ENCODE measurements around the gene SSTR3.
"Not testable (repeated sequence)": the region's sequence is repeated elsewhere in the genome, so short reads cannot be mapped to it uniquely, and the experiment has no call there.

SSTR3 gene

GRCh38 chr22:37181681-37182080 is 30.6 kb downstream of the SSTR3 start:
- DNase-seq (ENCODE audit: low read depth): no peak

- DNase-seq (ENCODE audit: low read depth): no peak
Observed at GRCh38 chr22:37180531-37181231, 31.6 kb downstream of the SSTR3 start.

GRCh38 chr22:37179622-37180420 is 32.5 kb downstream of the SSTR3 start:
- DNase-seq (ENCODE audit: low read depth): no peak

DNA sequence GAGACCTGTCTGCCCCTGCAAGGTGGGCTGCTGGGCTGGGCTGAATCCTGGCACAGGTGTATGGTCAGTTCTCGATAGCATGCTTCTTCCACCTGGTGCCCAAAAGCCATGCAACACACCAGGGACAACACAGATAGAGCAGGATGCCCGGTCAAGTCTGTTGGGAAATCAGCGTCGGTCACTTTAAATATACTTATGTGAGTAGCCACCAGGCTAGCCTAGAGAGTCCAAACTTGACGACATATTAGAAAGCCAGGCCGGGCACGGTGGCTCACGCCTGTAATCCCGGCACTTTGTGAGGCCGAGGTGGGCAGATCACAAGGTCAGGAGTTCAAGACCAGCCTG is 33.2 kb downstream of the SSTR3 start:
- no peak for DNase-seq (ENCODE audit: low read depth)

DNA sequence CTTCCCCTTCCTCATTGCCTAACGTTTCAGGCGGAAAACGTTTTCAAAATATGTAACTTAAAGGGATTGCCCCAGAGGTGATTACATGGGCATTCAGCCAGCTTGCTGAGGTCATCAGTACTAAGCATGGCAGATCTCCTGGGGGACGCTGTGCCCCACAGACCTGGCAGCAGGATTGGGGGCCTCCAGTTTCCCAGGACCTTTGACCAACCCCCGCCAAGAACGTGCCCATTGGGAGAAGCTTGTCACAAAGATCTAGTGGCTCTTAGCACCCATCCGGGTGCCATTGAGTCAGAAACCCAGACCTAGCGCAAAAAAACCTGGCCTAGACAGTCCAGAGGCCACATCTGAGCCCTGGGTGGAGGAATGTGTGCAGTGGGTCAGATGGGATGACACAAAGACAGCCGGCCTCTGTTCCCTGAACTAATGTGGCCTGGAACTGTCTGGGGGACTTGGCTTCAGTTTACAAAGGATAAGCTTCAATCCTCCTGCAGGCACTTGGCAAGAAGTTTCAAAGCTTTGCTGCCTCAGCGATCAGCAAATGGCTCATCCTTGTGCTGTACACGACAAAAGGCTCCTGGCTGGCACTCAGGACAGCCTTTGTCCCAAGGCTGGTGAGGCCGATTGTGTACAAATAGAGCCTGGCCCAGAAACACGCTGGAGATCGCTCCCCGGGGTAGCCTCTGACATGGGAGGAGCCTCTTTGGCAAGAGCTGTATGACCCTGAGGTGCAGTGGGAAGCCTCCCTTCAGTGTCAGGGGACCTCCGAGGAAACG is 33.7 kb downstream of the SSTR3 start:
- DNase-seq (ENCODE audit: low read depth): no peak

GRCh38 chr22:37177755-37178154 is 34.5 kb downstream of the SSTR3 start:
- no peak for DNase-seq (ENCODE audit: low read depth)

DNA sequence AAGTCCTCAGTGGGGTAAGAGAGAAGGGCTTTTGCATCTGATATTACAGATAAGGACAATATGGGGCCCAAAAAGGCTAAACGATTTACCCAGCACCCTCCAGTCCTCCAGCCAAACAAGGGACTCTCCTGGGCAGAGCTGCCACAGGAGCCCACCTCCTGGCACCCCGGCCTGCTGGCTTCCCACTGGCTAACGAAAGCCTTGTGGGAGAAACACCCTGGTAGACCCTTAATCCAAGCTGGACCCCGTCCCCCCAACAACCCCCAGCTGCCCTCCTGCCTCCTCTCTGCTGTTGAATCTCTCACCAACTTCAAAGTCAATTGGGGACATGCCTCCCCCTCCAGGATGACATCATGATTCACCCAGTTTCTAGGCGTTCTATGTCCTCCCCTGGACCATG is 35.1 kb downstream of the SSTR3 start:
- no peak for DNase-seq (ENCODE audit: low read depth)

GRCh38 chr22:37176464-37177061 is 35.7 kb downstream of the SSTR3 start:
- no peak for DNase-seq (ENCODE audit: low read depth)

DNA sequence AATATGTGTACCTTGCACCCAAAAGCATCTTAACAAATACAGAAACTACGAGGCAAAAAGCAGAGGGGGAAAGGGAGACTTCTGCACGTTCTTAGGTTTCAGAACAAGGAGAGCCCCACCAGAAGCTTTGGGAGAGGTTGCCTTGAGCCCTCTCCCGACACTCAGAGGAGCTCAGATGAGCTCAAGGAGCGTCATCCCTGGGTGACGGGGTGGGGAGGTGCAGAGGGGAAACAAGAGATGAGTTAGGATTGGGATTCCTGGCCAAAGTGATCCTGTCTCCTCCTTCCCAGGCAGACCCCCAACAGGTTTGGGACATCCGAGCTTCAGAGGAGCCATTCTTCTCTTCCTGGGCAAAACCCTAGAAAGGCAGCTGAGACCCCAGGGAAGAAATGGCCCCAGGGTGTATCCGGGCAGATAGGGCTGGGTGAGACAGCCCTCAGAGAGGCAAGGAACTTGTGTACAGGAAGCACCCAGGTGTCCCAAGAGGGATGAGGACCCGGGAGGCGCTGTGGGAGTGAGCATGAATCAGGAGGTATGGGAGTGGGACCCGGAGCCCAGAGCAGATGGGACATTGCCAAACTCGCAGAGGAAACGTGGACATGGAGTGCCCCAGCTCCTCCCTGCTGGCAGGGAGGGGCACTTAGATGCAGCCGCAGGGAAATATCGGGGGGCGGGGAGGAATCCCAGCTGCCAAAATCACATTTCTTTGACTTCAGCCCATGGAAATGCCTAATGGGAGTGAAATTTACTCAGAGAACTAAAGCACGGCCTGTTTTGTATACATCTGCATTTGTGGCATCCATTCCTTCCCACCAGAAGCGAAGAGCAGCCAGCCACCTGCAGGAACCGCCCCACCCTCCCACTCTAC is 36.6 kb downstream of the SSTR3 start:
- no peak for DNase-seq (ENCODE audit: low read depth)

DNA sequence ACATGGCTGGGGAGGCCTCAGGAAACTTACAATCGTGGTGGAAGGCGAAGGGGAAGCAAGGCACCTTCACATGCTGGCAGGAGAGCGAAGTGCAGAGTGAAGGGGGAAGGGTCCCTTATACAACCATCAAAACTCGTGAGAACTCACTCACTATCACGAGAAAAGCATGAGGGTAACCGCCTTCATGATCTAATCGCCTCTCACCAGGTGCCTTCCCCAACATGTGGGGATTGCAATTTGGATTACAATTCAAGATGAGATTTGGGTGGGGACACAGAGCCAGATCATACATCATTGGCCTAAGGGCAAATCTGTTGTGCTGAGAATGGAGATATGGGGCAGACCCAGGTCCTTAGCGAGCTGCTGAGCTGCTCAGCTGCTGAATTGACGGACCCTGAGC is 37.3 kb downstream of the SSTR3 start:
- no peak for DNase-seq (ENCODE audit: low read depth)

- DNase-seq (ENCODE audit: low read depth): no peak
Observed at GRCh38 chr22:37173709-37174108, 38.6 kb downstream of the SSTR3 start.

GRCh38 chr22:37172266-37173245 is 39.7 kb downstream of the SSTR3 start:
- no peak for DNase-seq (ENCODE audit: low read depth)

- no peak for DNase-seq (ENCODE audit: low read depth)
Observed at GRCh38 chr22:37171662-37172061, 40.6 kb downstream of the SSTR3 start.

DNA sequence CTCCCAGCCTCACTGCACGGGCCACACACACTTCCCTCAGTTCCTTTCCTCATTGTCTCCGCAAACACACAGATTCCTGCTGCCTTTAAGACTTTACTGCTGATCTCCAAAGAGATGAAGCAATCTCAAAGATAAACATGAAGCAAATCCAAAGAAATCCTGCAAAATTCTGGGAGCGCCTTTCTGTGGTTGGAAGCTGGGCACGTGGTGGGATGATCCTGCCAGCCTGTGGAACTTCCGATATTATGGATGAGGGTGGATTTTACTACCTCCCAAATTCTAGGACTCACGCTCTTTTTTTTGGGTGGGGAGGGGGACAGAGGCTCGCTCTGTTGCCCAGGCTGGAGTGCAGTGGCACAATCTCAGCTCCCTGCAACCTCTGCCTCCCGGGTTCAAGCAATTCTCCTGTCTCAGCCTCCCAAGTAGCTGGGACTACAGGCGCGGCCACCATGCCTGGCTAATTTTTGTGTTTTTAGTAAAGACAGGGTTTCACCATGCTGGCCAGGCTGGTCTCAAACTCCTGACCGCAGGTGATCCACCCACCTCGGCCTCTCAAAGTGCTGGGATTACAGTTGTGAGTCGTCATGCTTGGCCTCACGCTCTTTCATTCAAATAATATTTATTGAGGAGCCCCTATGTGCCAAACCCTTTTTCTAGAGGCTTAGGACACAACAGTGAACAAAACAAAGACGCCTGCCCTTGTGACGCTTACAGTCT is 41.4 kb downstream of the SSTR3 start:
- DNase-seq (ENCODE audit: low read depth): not testable (repeated sequence)

DNA sequence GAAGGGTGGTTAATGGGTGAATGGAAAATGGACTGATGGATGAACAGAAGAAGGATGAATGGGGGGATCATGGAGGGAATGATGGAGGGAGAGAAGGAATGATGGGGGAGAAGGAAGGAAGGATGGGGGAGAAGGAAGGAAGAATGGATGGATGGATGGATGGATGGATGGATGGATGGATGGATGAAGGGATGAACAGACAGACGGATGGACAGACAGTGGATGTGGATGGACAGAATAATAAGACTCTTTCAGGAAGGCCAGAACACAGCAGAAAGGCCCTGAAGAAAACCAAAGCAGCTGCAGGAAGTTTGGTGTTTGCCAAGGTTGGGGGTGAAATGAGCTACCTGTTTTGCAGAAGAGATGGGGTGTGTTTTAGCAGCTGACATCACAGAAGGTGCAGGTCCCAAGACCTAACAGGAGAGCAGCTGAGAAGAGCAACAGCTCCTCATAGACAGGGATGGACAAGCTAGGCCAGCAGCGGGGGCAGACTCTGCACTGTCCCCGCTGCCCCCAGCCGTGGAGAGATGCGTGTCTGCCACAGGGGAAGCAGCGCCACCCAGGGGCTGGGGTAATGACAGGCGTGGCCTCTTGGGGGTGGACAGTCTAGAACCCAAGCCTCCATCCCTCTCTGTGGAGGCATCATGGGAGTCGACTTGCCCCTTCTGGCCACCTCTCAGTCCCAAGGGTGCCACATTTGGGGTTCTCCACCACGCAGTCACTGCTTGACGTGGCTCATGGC is 42.2 kb downstream of the SSTR3 start:
- DNase-seq (ENCODE audit: low read depth): no peak

DNA sequence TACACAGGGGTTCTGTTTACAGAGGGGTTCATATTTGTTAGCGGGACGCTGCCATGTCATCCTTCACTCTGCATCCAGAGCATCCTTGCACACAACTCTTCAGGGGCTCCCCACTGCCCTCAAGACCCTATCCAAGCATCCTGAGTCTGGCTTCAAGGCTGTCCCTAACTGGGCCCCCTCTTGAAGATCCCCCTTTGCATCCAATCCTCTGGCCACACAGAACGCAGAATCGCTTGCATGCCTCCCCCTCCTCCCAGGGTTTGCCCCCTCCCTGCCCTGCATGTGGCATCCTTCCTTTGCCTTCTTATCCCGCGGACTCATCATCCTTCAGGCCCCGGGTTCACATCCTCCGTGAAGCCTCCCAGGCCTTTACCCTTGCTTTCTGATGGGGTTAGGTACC is 42.9 kb downstream of the SSTR3 start:
- no peak for DNase-seq (ENCODE audit: low read depth)

DNA sequence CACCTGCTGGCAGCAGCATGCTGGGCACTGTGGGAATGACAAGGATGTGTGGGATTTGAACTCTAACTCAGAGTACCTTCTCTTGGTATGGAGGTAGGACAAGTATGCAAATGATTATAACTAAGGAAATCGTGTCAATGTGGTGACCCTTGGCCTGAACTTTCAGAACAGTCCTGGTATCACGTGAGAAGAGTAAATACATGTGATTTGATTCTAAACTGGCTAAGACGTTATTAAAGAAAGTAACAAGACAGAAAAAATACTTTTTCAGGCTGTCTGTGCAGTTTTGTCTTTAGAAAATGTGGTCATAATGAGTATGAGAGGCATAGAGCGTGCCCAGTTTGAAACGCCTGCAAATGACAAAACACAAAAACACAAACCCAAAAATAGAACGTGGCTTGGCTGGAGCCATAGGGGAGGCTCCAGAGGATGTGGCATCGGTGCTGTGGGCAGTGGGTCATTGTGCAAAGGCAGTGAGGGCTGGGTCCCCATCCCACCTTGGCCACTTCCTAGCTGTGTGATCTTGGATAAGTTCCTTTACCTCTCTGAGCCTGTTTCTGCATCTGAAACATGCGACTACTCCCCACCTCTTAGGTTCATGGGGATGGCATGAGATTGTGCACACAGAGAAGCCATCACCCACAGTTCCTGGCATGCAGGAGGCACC is 44.2 kb downstream of the SSTR3 start:
- no peak for DNase-seq (ENCODE audit: low read depth)

Measured in activated T-cell treated with anti-CD3 and anti-CD28 coated beads for 48 hours (primary cell).